PC-3 (cell line): ENCODE results near the gene CCNL2.

ENCODE experiments used
- EZH2 ChIP-seq: fragments of 300-600 bp; sonication (generic); IDR thresholded peaks from one replicate; pipeline ENCODE4 v1.6.1; 2017; ENCODE audit warnings: antibody characterized with exemption, mild to moderate bottlenecking, low read length; ENCODE audit not compliant: unreplicated experiment
- EZH2phosphoT487 ChIP-seq: fragments of 300-600 bp; sonication (generic); IDR thresholded peaks from 2 replicates; pipeline ENCODE4 v1.6.1; 2018; ENCODE audit warnings: mild to moderate bottlenecking, antibody characterized with exemption, low read length, borderline replicate concordance
- TF ChIP-seq, protein P1 (sequence below): fragments of 300-600 bp; sonication (generic); conservative IDR thresholded peaks from 2 replicates; pipeline ENCODE4 v1.5.1; 2017; ENCODE audit warnings: antibody characterized with exemption, low read depth, mild to moderate bottlenecking, low read length

DNA sequence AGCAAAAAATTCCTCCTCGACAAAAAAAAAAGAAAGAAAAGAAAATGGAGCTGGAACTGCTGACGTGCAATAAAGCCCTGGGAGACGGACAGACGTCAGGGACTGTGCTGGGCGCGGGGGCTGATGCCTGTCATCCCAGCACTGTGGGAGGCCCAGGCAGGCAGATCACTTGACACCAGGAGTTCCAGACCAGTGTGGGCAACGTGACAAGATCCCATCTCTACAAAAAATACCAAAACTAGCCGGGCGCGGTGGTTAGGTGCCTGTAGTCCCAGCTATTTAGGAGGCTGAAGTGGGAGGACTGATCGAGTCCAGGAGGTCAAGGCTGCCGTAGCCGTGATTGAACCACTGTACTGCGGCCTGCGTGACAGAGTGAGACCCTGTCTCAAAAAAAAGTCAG is 25.6 kb upstream of the CCNL2 start:
- TF ChIP-seq, protein P1, sequence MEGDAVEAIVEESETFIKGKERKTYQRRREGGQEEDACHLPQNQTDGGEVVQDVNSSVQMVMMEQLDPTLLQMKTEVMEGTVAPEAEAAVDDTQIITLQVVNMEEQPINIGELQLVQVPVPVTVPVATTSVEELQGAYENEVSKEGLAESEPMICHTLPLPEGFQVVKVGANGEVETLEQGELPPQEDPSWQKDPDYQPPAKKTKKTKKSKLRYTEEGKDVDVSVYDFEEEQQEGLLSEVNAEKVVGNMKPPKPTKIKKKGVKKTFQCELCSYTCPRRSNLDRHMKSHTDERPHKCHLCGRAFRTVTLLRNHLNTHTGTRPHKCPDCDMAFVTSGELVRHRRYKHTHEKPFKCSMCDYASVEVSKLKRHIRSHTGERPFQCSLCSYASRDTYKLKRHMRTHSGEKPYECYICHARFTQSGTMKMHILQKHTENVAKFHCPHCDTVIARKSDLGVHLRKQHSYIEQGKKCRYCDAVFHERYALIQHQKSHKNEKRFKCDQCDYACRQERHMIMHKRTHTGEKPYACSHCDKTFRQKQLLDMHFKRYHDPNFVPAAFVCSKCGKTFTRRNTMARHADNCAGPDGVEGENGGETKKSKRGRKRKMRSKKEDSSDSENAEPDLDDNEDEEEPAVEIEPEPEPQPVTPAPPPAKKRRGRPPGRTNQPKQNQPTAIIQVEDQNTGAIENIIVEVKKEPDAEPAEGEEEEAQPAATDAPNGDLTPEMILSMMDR = no peak
- no peak for TF ChIP-seq EZH2
- no peak for TF ChIP-seq EZH2phosphoT487
